CD14-positive monocyte (primary cell): ENCODE data around the gene ADAMTS17. TPM values are rescaled to one million over a fixed set of nuclear protein-coding genes. Genes with fewer than 3 reads are reported as not detected.

ENCODE experiments used
- DNase-seq, 3 donors: peaks; one replicate each; pipeline ENCODE4 v3.0.0-alpha.2; 2011 to 2022
- H2AFZ ChIP-seq: 2 replicates; pipeline ENCODE4 v1.6.0; 2012; ENCODE audit warnings: mild to moderate bottlenecking, low read depth, low read length, inconsistent platforms; ENCODE audit not compliant: insufficient read depth, poor library complexity, severe bottlenecking
- H3K27ac ChIP-seq, 2 donors: 1 replicate in 1 of 2; 2 replicates in 1 of 2; pipeline ENCODE4 v1.5.1; 2012 to 2013; ENCODE audit warnings: low read length in 2 of 2, control low read depth in 1 of 2, inconsistent platforms in 1 of 2, low read depth in 1 of 2, mild to moderate bottlenecking in 1 of 2
- H3K27me3 ChIP-seq, 2 donors: one replicate each; pipeline versions ENCODE4 v1.6.0 to v1.6.1; 2011 to 2013; ENCODE audit warnings: low read length in 2 of 2; ENCODE audit not compliant: control insufficient read depth in 2 of 2, insufficient read depth in 2 of 2
- H3K36me3 ChIP-seq, 2 donors: replicated peaks in 1 of 2; 1 replicate in 1 of 2; 2 replicates in 1 of 2; pipeline versions ENCODE4 v1.5.1 to v1.6.1; 2012 to 2013; ENCODE audit warnings: low read length in 2 of 2, control low read depth in 1 of 2, inconsistent platforms in 1 of 2, mild to moderate bottlenecking in 1 of 2; ENCODE audit not compliant: insufficient read depth in 2 of 2, control insufficient read depth in 1 of 2
- H3K4me1 ChIP-seq, 2 donors: 1 replicate in 1 of 2; 2 replicates in 1 of 2; pipeline versions ENCODE4 v1.5.1 to v1.6.1; 2012 to 2013; ENCODE audit warnings: low read length in 2 of 2, control low read depth in 1 of 2, inconsistent platforms in 1 of 2, mild to moderate bottlenecking in 1 of 2, moderate library complexity in 1 of 2; ENCODE audit not compliant: insufficient read depth in 2 of 2, control insufficient read depth in 1 of 2
- H3K4me2 ChIP-seq: replicated peaks from 2 replicates; pipeline ENCODE3; 2012; ENCODE audit warnings: low read length, moderate library complexity, mild to moderate bottlenecking; ENCODE audit not compliant: poor library complexity, severe bottlenecking; ENCODE audit errors: extremely low read depth
- H3K4me3 ChIP-seq, 3 experiments: fragments of 200-600 bp in 1 of 3; sonication (generic) in 1 of 3; replicated peaks in 1 of 3; 1 replicate in 2 of 3; 2 replicates in 1 of 3; pipeline ENCODE4 v1.5.1; 2011 to 2013; ENCODE audit warnings: low read length in 3 of 3, mild to moderate bottlenecking in 3 of 3, control low read depth in 2 of 3, low read depth in 2 of 3, inconsistent platforms in 1 of 3, moderate library complexity in 1 of 3
- H3K79me2 ChIP-seq: 2 replicates; pipeline ENCODE4 v1.6.0; 2012; ENCODE audit warnings: mild to moderate bottlenecking, control low read depth, inconsistent platforms, low read length, moderate library complexity; ENCODE audit not compliant: insufficient read depth
- H3K9ac ChIP-seq: 2 replicates; pipeline ENCODE4 v1.6.0; 2017; ENCODE audit warnings: low read length, mild to moderate bottlenecking; ENCODE audit not compliant: insufficient read depth, poor library complexity, severe bottlenecking
- H3K9me3 ChIP-seq, 2 donors: replicated peaks in 1 of 2; 1 replicate in 1 of 2; 2 replicates in 1 of 2; pipeline versions ENCODE4 v1.5.1 to v1.6.1; 2012 to 2013; ENCODE audit warnings: low read length in 2 of 2, control low read depth in 1 of 2; ENCODE audit not compliant: control insufficient read depth in 1 of 2, insufficient read depth in 1 of 2
- H4K20me1 ChIP-seq: 2 replicates; pipeline ENCODE4 v1.6.0; 2012; ENCODE audit warnings: mild to moderate bottlenecking, low read length, control low read depth, moderate library complexity; ENCODE audit not compliant: insufficient read depth
- H3K27ac Mint-ChIP-seq, 7 donors: one replicate each; pipeline ENCODE4 v1.8.0; 2020; ENCODE audit warnings: mild to moderate bottlenecking in 7 of 7, mixed read lengths in 7 of 7, moderate library complexity in 6 of 7, inconsistent platforms in 2 of 7
- H3K27me3 Mint-ChIP-seq, 3 donors: one replicate each; pipeline ENCODE4 v1.8.0; 2021 to 2022; ENCODE audit warnings: low read depth in 3 of 3, mild to moderate bottlenecking in 3 of 3, mixed read lengths in 3 of 3, moderate library complexity in 3 of 3, inconsistent platforms in 1 of 3
- H3K36me3 Mint-ChIP-seq, 2 donors: one replicate each; pipeline ENCODE4 v1.8.0; 2020; ENCODE audit warnings: mixed read lengths in 2 of 2, inconsistent platforms in 1 of 2, mild to moderate bottlenecking in 1 of 2
- H3K4me1 Mint-ChIP-seq: one replicate; pipeline ENCODE4 v1.8.0; 2020; ENCODE audit warnings: mild to moderate bottlenecking, mixed read lengths
- H3K4me3 Mint-ChIP-seq, 2 donors: one replicate each; pipeline ENCODE4 v1.8.0; 2020; ENCODE audit warnings: mild to moderate bottlenecking in 2 of 2, mixed read lengths in 2 of 2, moderate library complexity in 1 of 2
- H3K9me3 Mint-ChIP-seq, 7 donors: one replicate each; pipeline ENCODE4 v1.8.0; 2020 to 2022; ENCODE audit warnings: mixed read lengths in 7 of 7, mild to moderate bottlenecking in 6 of 7, moderate library complexity in 6 of 7, inconsistent platforms in 2 of 7
- CTCF ChIP-seq: fragments of 200-600 bp; IDR thresholded peaks from one replicate; pipeline ENCODE4 v1.8.0; 2022; ENCODE audit warnings: antibody characterized with exemption, mild to moderate bottlenecking
- WGBS: methylation state at CpG from one replicate; pipeline ENCODE4 v1.1.5; 2013; ENCODE audit warnings: missing lambda C conversion rate; ENCODE audit not compliant: insufficient coverage; 5-methylcytosine and 5-hydroxymethylcytosine counted together
- intact Hi-C, 2 donors: fragments of 100-400 bp; cut with micrococcal nuclease; formaldehyde crosslinking; loops; one replicate each; pipeline versions ENCODE4 v1.15.0 to v1.15.1; 2023
- polyA plus RNA-seq, 3 donors: library from polyadenylated mRNA; depleted of rRNA in 1 of 3; unstranded in 2 of 3; stranded (reverse) in 1 of 3; fragments of 300-500 nt in 2 of 3; fragments of >200 nt in 1 of 3; fragmentation: Illumina TruSeq in 2 of 3; gene quantifications; 1 replicate in 2 of 3; 2 replicates in 1 of 3; pipeline ENCODE4 v1.2.3, GENCODE V29; 2012 to 2021

ADAMTS17 gene
- polyA plus RNA-seq, 3 donors: 0.03 to 0.25 TPM; not detected in 1

- no peak overlapping the region for H3K4me3 ChIP-seq
- no peak overlapping the region for H2AFZ ChIP-seq
- H3K9ac ChIP-seq: no peak overlapping the region
- peaks cover 0 to 3% (median 3%) of the 10 kb centered on the region in 3 donors for H3K27me3 Mint-ChIP-seq
- H3K27ac Mint-ChIP-seq: no peak overlapping the region
- no peaks in the 10 kb centered on the region for H3K36me3 ChIP-seq
- H3K79me2 ChIP-seq: no peaks in the 10 kb centered on the region
- no peak overlapping the region for H3K4me2 ChIP-seq
- no peaks in the 10 kb centered on the region for H3K4me1 ChIP-seq
- no peaks in the 10 kb centered on the region for H3K27me3 ChIP-seq
- TF ChIP-seq CTCF: no peak
- H3K27ac ChIP-seq: no peak overlapping the region
- H3K36me3 Mint-ChIP-seq: no peaks in the 10 kb centered on the region
- peaks cover 0 to 11% of the 10 kb centered on the region in 2 donors for H3K9me3 ChIP-seq
- H4K20me1 ChIP-seq: no peaks in the 10 kb centered on the region
- intact Hi-C loops: no loop called here
- H3K4me3 Mint-ChIP-seq: no peak overlapping the region
- WGBS: 88% methylated on average over 2 of the region's 6 CpGs
- no peaks in the 10 kb centered on the region for H3K4me1 Mint-ChIP-seq
- peaks cover 3 to 16% (median 9%) of the 10 kb centered on the region in 7 donors for H3K9me3 Mint-ChIP-seq
- no peak for DNase-seq
These were observed 321.2 kb downstream of the ADAMTS17 start for GRCh38 chr15:100020614-100021013.

GRCh38 chr15:100020189-100020588 is 321.6 kb downstream of the ADAMTS17 start:
- Mint-ChIP-seq H3K36me3 (no peaks in the 10 kb centered on the region), H3K27me3 (peaks cover 0 to 3% (median 3%) of the 10 kb centered on the region in 3 donors), H3K4me1 (no peaks in the 10 kb centered on the region), H3K27ac (no peak overlapping the region), H3K4me3 (no peak overlapping the region), H3K9me3 (peaks cover 3 to 15% (median 10%) of the 10 kb centered on the region in 7 donors)
- no peak for DNase-seq
- Histone ChIP-seq H3K79me2 (no peaks in the 10 kb centered on the region), H3K4me2 (no peak overlapping the region), H3K4me1 (no peaks in the 10 kb centered on the region), H4K20me1 (no peaks in the 10 kb centered on the region), H3K4me3 (no peak overlapping the region), H2AFZ (no peak overlapping the region), H3K27ac (no peak overlapping the region), H3K9me3 (peaks cover 0 to 11% of the 10 kb centered on the region in 2 donors), H3K27me3 (no peaks in the 10 kb centered on the region), H3K9ac (no peak overlapping the region), H3K36me3 (no peaks in the 10 kb centered on the region)
- intact Hi-C loops: no loop called here
- TF ChIP-seq CTCF: no peak
- 94% methylated on average over 5 of the region's 6 CpGs for WGBS
